CD4-positive, alpha-beta T cell treated with Interferon gamma for 1 hour (primary cell): ENCODE data around the gene PSMA1.
"Not testable (repeated sequence)": the region's sequence is repeated elsewhere in the genome, so short reads cannot be mapped to it uniquely, and the experiment has no call there.

Experiments
- DNase-seq: peaks from one replicate; pipeline ENCODE4 v3.0.0-alpha.2; 2020

The PSMA1 gene

DNA sequence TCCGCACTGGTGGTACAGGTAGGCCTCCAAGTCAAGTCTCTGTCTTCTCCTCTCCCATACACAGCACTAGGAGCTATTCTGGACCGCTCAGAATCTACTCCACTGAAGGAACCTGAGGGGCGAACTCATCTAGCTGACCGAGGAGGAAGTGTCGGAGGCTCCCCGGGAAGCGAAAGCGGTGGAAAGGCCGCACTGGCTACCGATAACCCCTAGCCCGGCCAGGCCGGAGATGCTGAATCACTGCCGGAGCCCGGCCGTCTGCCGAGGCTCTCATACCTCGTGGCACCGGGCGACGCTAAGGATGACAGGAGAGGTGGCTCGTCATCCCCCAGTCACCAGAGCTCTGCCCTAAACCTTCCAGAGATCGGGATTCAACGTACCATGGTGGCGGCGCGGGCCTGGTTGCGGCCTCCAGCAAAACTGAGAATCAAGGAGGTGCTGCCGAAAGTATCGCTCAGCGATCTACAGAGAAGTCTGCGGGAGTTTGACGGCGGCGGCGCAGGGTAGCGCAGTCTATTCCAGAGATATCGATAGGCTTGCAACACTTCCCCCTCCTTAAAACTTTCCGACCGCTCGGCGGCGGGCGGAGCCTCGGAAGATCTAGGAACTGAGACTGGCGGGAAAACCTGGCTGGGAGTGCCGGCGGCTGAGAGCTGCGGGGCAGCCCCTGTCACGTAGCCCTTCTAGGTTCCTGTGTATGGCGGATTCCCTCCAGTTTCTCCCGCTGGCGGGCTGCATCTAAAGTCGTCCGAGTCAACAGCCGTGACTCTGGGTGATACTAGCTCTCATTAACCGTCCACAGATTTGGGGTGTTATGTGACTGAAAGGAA lies at the start of gene PSMA1:
TSS of gene PSMA1 (minus strand) at position 470 of the 830 bp plus-strand sequence. CDS start at position 383, 87 bp downstream.
- DNase-seq, result peak; percentile 88

DNA sequence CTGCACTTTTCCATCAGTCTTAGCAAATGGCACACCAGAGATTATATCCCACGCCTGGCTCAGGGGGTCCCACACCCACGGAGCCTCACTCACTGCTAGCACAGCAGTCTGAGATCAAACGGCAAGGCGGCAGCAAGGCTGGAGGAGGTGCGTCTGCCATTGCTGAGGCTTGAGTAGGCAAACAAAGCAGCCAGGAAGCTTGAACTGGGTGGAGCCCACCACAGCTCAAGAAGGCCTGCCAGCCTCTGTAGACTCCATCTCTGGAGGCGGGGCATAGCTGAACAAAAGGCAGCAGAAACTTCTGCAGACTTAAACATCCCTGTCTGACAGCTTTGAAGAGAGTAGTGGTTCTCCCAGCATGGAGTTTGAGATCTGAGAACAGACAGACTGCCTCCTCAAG lies 49.3 kb upstream of the PSMA1 start:
- peak; percentile 45 for DNase-seq

DNA sequence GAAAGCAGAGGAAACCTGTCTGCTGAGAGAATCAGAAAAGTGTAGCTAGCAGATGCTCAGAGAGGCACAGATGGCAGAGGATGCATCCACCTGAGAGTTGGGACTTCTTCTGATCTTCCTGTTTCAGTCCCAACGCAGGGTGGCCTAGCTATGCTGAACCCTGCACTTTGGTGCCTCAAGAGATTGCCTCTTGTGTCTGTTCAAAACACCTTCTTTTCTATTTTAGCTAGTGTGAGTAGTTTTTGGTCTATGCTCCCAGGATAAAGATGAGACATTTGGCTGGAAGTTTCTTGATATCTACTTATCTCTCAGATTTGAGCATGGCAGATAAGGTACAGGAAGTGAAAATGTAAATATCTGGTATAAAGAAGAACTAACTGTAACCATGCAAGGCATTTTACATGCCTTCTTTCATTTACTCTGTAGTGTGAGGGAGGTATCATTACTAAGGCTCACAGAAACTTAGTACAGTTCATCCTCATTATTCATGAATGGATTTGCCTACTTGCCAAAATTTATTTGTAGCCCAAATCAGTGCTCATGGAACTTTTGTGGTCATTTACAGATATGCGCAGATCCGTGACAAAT lies 47.0 kb upstream of the PSMA1 start:
- no peak for DNase-seq

DNA sequence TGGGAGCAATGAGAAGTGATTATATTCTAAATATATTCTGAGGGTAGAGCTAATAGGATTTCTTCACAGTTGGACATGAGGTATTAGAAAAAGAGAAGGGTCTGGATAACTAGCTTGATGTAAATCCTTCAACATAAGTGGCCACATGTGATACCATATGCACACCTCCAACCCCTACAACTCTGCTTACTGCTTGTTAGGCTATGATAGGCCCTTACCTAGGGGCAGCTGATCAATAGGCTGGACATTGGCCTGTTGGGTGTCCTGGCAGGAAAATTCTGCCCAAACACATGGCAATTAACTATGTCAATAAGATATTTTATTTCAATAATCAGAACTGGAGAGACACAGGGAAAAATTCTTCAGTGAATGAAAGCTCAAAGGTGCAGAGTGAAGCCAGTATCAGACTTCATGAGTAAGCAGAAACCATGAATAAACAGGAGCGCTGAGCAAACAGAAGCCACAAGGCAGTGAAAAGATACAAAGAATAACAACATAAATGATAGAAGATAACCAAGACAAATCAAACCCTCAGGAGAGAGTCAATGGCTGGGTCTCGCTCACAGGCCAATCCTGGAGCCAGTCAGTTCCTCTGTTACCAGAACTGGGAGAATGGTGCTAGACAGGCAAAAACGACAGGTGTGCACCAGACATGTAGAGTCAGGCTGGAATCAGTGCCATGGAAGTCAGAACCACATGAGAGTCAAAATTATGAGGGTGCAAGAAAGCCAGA lies 46.3 kb upstream of the PSMA1 start:
- DNase-seq, result no peak

DNA sequence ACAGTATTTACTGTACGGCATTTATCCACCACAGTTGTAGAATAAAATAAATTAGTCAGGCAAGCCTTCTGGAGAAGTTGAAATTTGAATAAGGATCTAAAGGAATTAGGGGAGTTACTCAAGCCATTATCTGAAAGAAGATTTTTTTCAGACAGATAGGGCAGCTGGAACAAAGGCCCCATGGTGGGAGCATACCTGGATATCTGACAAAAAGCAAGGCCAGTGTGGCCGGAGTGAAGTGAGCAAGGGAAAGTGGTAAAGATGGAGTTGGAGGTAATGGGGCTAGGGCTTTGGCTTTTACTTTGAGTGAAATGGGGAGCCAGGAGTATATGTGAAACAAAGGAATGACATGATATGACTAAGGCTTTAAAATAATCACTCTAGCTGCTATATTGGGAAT lies 45.7 kb upstream of the PSMA1 start:
- DNase-seq, result no peak

DNA sequence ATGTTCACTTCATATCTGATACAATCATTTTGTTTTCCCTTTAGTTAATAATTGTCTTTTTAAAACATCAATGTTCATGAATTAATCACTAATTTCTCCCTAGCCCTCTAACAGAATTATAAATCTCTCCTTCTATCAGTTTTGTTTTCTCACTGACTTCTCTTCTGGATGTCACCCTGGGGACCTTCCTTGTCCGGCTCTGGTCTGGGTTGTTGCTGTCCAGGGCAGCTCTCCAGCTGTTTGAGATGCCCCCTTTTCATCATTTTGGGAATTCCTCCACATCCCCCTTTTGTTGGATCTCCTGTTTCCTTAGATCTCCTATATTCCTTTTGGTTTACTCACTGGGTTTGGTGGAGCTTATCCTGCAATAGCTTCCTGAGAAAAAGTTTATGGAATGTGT lies 35.6 kb upstream of the PSMA1 start:
- no peak for DNase-seq

DNA sequence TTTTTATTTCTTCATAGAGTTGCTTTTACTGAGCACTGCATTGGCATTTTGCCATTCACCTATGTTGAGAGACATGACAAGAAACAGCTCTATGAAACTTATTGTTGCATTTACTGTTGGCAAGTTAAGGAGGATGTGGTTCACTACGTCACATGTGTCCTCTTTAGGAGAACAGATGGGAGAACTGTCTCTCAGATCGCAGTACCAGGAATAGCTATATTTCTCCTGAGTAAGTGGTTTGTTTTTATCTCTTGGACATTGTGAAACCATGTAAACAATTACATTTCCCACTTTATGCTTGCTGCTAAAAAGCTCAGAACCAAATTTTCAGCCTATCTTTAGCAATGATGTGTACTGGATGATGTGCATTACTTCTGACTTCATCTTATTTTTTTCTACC lies 34.8 kb upstream of the PSMA1 start:
- DNase-seq, result peak; percentile 25

DNA sequence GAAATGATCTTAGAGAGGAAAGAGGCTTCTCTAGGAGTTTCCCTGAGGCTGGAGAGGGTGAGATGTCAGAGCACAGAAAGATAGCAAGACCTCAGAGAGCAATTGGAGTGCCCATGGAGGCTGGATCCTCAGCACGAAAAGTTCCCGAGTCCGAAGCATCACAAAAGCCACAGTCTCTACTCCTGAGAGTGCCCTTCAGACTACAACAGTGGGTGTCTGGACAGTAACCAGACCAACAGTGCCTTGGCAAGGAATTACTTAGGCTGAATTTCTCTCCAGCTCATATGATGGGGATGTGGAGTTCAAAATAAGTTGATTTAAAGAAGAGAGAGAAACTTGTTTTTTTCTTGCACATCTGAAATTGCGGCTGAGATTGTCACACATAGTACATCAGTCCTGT lies 31.9 kb upstream of the PSMA1 start:
- no peak for DNase-seq

DNA sequence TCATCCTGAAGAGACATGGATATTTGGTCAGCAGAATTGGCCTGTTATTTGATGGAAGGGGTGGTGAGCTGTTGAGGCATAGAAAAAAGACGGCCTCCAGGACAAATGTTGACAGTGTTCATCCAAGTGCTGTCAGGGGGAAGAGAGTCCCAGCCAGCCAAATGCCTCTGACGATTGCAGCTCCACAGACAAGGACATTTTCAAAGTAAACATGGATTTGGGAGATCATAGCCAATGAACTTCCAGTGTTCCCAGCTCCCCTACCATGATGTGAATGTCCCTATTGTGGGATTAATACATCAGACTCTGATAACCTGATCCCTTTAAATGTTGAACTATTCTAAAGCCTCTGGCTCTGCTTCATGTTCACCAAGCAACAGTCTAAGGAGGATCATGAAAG lies 31.2 kb upstream of the PSMA1 start:
- DNase-seq, result no peak

DNA sequence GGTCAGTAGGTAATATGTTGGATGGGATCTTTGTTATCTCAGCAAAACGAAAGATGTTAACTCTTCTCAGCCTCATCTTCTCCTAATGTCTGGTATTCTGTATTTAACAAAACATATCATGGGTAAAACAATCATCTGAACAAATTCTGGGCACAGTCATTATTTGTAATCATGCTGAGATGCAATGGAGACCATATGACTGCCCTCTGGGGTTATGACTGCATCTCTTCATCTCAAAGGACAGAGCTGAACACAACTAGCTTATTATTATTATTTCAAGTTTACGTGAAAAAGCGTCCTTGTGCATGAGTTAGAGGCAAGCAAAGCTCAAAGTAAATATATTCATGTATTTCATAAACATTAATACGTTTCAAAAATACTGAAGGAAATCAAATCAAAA lies 29.7 kb upstream of the PSMA1 start:
- DNase-seq, result no peak

DNA sequence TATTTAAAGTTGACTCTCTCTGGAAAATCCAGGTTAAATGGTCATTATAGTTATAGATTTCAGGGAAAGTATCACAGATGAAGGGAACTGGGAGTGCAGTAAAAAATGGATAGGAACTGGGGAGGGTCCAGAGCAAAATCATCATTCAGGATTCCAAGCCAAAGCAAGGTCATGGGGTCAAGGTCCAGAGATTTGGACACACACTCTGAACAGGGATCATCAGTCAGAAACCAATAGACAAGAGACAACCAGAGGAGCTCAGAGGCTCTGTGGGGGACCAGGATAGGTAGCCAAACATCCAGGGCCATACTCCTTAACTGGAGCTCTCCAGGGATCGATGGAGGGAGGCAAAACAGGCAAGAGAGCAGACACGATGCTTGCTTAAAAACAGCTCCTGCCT lies 27.3 kb upstream of the PSMA1 start:
- DNase-seq, result no peak

DNA sequence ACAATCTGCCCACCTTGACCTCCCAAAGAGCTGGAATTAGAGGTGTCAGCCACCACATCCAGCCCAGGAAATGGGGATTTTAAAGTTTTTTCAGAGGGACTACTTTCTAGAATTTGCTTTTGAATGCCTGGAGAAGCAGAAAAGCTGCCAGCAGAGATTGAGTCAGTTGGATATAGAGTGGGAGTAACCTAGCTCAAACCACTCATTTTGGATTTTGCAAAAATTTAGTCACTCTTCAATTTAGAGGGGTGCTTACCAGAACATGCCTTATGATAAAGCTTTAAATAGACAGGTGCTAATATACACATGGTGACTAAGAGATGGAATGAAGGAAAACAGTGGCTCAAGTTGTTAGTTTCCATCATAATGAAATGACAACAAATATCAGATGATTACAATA lies 26.5 kb upstream of the PSMA1 start:
- DNase-seq, result no peak

DNA sequence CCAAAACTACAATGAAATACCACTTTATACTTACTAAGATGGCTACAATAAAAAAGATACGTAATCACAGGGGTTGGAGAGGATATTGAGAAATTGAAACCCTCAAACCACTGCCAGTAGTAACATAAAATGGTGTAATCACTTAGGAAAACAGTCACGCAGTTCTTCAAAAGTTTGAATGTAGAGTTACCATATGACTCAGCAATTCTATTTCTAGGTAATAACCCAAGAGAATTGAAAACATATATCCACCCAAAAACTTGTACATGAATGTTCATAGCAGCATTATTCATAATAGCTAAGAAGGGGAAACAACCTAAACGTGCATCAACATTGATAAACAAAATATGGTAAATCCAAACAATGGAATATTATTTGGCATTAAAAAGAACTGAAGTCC lies 24.4 kb upstream of the PSMA1 start:
- DNase-seq, result no peak

DNA sequence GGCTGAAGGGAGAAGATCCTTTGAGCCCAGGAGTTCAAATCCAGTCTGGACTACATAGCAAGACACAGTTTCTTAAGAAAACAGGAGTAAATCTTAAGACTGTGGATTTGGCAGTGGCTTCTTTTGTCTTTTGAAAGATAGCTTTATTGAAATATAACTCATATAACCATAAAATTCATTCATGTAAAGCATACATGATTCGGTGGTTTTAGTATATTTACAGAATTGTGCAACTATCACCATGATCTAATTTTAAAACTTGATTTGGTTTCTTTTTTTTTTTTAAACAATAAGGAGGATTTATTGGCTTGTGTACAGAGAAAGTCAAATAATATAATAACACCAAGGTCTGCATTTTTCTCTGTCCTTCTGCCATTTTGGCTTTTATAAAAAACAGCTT lies 23.1 kb upstream of the PSMA1 start:
- no peak for DNase-seq

DNA sequence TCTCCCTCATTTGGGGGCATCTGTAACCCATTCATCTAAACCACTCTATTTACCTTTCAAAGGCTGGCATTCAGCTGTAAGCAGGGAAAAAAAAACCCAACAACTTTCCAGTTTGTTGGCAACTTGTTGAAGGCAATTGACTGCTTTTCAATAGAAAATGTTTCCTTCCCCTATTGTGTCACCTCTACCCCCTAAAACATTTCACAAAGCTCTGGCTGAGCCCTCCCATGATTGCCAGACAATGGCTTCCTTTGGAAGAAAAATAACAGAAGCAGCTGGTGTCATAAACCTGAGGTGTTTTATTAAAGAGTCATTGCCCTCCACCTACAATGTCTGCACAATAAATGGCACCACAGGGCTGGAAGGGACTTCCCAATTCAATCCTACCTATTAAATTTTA lies 22.1 kb upstream of the PSMA1 start:
- DNase-seq, result no peak

DNA sequence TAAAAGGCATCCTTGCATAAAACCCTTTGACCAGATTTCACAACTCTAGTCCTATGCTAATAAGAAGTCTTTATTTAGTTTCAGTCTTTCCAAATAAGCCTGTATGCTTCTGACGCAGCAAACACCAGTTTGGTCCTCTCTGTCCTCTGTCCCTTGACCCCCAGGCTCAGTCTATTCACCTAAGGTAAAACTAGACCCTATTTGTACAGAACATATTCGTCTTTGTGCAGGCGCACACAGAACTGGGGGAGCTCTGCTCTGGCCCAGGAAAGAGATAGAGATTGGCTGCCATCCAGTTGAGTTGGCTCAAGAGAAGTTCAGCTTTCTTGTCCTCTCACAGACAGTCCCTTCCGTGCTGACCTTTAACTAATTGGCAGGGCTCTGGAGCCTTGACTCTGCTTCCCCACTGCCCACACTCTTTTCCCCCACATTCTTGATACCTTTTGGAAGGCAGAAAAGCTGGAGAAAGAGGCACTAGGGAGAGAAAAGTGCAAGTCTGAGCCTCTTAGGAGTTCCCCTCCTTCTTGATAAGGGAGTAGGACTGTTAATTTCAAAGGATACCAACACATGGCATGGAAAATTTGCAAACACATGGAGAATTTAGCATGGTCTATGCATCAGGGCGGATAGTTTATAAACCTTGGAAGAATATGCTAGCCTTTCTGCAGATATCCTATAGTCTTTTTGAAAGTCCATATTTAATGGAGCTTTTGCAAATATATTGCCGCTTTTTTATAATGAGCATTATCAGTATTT lies 21.2 kb upstream of the PSMA1 start:
- DNase-seq, result no peak

DNA sequence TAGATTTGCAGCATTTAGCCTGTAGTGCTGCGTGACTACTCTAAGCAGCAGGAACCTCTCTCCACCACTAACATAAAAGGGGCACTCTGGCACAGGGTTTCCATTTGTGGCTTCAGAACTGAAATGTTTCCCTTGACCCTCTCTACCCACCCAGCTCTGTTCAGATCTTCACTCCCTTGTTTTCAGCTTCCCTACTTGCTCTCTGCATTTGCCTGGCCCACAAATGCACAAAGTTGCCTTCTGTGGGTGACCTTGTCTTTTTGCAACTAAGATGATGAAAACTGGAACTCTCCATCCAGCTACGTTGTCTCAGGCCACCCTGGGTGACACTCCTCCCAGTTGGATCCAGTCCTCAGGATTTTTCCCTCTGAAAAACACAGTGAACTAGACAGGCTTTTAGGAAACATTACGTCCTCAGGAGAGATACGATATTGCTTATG lies 19.8 kb upstream of the PSMA1 start:
- no peak for DNase-seq

DNA sequence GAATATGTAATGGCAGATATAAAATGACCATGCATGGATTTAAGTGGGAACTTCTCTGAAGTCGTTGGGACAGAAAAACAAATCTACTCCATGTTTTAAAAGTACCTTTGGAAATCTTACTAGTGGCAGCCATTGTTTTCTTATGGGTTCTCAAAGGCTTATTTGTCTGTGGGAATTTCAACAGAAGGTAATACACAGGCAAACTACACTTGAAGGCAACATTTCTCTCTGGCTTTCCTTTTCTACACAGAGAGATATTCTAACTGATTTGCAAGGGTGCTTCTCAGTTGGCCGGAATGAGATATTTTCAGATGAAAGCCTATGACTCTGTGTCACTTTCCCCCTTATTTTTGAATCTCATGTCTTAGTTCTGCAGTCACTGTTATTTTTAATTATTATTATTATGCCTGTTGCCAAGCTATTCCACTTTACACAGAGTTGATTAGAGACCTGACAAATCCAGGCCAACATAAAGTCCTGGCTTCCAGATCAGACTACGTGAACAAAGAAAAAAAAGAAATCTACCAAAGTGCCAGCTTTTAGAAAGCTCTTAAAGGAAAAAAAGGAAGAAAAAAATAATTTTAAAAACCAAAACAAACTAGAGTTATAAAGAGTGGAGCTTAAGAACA lies 18.9 kb upstream of the PSMA1 start:
- no peak for DNase-seq

DNA sequence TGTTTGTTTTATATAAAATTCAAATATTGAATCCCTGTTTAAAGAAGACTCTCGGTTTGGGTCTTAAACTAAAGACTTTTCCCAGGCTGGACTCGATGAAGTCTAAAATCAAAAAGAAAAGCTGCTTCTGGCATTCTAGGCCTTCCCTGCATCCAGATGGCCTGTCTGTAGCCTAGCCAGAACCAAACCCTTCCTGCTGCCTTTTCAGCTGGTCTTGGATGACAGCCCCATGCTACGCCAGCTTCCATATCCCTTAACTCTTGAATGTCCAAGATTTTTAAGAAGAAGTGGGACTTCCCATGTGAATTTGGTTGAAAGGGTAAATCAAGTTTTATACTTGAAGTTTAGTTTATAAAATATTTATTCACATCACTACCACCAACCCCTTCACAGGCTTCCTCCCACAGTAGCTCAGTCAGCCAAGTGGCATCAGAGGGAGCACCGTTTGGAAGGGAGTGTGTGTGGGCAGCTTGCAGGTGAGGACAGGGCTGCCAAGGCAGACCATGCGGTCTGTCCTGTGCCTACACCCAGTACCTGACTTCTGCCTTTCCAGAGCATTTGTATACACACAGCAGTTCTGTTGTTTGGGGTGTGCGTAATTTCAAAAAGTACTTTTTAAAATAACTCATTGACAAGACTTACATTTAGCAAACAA lies 18.2 kb upstream of the PSMA1 start:
- no peak for DNase-seq

DNA sequence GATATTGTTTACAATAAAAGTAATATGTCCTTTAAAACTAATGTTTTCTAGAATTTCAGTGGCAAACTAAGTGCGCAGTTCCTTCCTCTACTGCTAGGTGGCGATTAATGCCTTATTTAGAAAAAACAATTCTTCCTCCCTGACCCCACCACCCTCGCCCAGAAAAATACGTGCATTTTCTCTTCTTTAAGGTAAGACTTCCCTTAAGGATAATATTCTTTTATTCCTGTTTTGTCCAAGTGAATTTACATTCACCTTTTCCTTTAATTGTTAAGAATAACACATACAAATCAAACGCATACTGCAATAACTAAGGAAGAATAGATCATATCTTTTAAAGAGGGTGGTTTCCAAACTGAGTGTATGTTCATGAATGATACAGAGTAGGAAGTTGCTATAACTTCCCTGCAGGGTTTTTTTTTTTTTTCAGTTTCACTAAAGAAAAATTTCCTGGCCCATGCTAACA lies 17.0 kb upstream of the PSMA1 start:
- DNase-seq, result peak; percentile 19

DNA sequence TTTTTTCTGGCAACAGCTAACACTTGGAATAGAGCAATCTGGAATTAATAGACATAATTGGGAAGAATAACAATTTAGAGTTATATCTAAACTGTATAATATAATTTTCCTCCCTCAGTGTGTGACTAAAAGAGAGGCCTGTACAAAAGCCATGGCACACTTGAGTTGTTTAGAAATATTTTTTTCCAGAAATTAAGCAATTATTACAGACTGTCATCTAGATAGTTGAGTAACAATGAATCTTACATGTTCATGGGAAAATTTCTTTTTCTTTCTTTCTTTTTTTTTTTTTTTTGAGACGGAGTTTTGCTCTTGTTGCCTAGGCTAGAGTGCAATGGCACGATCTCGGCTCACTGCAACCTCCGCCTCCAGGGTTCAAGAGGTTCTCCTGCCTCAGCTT lies 15.0 kb upstream of the PSMA1 start:
- DNase-seq, result not testable (repeated sequence)

DNA sequence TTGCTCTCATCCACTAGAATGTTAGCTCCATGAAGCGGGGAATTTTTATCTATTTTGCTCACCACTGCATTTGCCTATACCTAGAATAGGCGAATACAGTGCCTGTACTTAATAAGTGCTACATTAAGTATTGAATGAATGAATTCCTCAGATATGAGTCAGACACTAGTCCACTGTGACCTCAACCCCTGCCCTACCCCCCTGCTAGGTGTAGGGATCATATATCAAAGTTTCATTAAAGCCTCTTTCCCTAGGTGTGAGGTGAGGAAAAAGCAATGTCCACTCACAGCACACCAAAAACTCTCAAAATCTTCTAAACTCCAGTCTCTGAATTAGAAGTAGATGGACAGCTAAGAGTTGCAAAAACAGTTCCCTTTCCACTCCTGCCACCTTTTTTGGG lies 9.8 kb upstream of the PSMA1 start:
- DNase-seq, result no peak
